KOPT-K1 (cell line): ENCODE results near the gene NIPSNAP2.

ENCODE experiments used
- H3K27ac ChIP-seq: fragments of 200-600 bp; sonication (generic); 2 replicates; pipeline ENCODE4 v1.5.1; 2016; ENCODE audit warnings: antibody characterized with exemption, mild to moderate bottlenecking, low read depth, low read length; ENCODE audit not compliant: poor library complexity, severe bottlenecking
- H3K36me3 ChIP-seq: fragments of 200-600 bp; sonication (generic); 2 replicates; pipeline ENCODE4 v1.5.1; 2017; ENCODE audit warnings: antibody characterized with exemption, mild to moderate bottlenecking, low read length, moderate library complexity; ENCODE audit not compliant: insufficient read depth
- H3K9me3 ChIP-seq: fragments of 200-600 bp; sonication (generic); 2 replicates; pipeline ENCODE4 v1.5.1; 2017; ENCODE audit warnings: antibody characterized with exemption, low read length, mild to moderate bottlenecking; ENCODE audit not compliant: insufficient read depth, poor library complexity, severe bottlenecking

NIPSNAP2 gene

DNA sequence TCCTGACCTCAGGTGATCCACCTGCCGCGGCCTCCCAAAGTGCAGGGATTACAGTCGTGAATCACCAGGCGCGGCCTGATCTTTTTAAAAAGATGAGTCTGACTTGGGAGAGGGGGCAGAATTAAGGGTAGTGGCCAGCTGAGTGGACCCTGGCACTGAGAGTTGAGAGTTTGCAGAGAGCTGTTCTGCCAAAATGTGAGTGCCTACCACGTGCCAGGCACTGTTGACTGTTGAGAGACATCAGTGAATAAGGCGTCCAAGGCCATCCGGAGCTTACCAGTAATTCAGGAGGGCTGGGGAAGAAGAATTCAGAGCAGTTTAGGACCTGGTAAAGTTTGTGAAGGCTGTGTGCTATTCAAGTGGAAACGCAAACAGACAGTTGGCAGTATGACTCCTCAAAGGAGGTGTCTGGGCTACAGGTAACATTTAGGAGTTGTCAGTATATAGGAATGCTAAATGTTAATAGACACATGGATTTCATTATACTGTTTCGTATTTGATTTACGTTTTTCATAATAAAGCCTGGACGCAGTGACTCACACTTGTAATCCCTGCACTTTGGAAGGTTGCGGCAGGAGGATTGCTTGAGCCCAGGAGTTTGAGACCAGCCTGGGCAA, 1.5 kb downstream of the NIPSNAP2 start:
- Histone ChIP-seq H3K27ac (no peak overlapping the region), H3K9me3 (no peaks in the 10 kb centered on the region), H3K36me3 (peaks cover 27% of the 10 kb centered on the region; the same call in 1 of the 2 replicates)

DNA sequence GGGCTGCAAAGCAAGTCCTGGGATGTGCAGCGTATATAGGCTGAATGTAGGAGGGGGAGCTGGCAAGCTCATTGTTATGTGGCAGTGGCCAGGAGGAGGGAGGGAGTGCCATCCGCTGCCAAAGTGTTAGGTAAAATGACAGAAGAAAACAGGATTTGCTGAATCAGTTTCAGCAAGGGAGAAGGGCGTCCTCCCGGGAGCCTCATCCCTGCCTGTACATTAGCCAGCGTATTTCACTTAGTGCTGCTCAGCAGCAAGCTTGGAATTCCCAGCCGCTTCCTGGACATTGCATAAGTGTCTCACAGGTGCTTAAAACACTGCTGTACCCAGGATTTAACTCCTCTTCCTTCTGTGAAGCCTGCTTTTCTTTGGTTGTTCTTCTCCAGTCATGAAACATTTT, 2.5 kb downstream of the NIPSNAP2 start:
- Histone ChIP-seq H3K9me3 (no peaks in the 10 kb centered on the region), H3K36me3 (peaks cover 27% of the 10 kb centered on the region; the same call in 1 of the 2 replicates), H3K27ac (no peak overlapping the region)

DNA sequence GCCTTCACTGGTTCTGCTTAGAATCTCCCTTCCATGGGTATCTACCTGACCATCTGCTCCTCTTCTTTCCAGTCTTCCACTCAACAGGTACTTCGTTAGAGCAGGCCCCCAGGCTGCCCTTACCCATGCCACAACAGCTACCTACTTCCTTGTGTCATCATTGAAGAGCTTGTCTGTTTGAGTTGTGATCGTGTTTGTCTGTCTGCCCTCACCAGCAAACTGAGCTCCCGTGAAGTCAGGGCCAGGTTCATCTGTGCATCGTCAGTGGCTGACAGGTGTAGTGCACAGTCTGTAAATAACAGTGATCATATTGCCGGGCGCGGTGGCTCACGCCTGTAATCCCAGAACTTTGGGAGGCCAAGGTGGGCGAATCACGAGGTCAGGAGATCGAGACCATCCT, 5.0 kb downstream of the NIPSNAP2 start:
- Histone ChIP-seq H3K36me3 (peaks cover 27% of the 10 kb centered on the region; the same call in 1 of the 2 replicates), H3K9me3 (no peaks in the 10 kb centered on the region), H3K27ac (no peak overlapping the region)

DNA sequence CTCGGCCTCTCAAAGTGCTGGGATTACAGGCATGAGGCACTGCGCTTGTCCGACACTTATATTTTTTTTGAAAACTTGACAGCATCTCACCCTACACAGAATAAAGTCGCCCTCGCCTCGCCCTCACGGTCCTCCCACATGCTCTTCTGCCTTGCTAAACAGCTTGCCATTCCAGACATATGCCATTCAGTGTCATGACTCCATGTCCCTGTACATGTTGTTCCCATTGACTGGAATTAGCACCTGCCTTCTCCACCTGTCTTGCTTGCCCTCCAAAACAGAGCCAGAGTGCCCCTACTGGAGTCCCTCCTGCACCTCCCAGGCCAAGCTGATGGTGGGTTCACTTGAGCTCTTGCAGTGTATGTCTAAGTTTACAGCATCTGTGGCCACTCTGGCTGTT, 6.2 kb downstream of the NIPSNAP2 start:
- Histone ChIP-seq H3K36me3 (peaks cover 27% of the 10 kb centered on the region; the same call in 1 of the 2 replicates), H3K27ac (no peak overlapping the region), H3K9me3 (no peaks in the 10 kb centered on the region)

DNA sequence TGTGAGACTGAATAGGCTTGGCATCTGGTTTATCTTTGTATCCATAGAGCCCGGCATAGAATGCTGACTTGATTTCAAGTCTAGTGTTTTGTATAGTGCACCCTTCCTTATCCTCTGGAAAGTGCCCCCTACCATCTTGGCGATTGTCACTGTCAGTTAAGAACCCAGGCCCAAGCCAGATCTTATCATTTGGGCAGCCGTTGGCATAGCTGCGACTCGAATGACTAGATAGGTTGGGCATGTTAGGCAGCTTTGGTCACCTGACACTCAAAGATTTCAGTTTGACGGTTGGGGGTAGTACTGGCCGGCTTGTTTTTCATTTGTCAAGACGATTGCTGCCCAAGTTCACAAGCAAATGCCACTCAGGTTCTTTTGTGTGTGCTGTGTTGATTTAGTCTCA, 6.6 kb downstream of the NIPSNAP2 start:
- Histone ChIP-seq H3K27ac (no peak overlapping the region), H3K9me3 (no peaks in the 10 kb centered on the region), H3K36me3 (peaks cover 27% of the 10 kb centered on the region; the same call in 1 of the 2 replicates)

DNA sequence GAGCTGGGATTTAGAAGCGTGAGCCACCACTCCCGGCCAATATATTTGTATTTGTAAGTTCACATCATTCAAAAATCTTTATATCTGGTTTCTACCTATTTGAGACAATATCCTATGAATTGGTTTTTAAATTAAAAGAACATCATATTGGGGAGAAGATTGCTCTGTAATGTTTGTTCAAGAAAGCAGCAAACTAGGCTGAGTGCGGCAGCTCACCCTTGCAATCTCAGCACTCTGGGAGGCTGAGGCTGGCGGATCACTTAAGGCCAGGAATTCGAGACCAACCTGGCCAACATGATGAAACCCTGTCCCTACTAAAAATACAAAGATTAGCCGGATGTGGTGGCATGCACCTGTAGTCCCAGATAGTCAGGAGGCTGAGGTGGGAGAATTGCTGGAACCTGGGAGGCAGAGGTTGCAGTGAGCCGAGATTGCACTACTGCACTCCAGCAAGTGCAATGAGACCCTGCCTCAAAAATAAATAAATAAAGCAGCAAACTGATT, 9.4 kb downstream of the NIPSNAP2 start:
- Histone ChIP-seq H3K9me3 (no peaks in the 10 kb centered on the region), H3K27ac (no peak overlapping the region), H3K36me3 (peaks cover 32% of the 10 kb centered on the region)

DNA sequence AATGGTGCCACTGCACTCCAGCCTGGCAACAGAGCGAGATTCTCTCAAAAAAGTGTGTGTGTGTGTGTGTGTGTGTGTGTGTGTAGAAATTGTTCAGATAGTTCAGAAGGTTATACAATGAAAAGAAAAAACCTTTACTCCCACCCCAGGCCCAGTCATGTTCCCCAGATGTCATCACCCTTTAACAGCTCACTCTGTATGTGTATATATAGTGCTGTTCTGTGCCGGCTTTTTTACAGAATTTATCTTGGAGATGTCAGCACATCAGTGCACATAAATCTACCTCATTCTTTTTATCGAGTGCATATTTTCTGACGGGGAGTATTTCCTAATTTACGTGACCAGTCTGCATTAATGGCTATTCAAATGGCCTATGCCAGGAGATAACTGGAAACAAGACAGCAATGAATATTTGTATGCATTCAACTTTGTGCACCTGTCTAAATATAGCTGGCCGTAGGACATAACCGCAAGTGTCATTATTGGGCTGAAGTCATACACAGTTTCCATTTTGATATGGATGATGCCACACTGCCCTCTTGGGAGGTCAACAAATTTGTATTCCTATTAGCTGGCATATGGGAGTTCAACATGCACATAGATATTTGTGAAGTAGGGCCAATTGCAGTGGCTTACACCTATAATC, 11.7 kb downstream of the NIPSNAP2 start:
- Histone ChIP-seq H3K36me3 (peaks cover 37% of the 10 kb centered on the region), H3K9me3 (no peaks in the 10 kb centered on the region), H3K27ac (no peak overlapping the region)

DNA sequence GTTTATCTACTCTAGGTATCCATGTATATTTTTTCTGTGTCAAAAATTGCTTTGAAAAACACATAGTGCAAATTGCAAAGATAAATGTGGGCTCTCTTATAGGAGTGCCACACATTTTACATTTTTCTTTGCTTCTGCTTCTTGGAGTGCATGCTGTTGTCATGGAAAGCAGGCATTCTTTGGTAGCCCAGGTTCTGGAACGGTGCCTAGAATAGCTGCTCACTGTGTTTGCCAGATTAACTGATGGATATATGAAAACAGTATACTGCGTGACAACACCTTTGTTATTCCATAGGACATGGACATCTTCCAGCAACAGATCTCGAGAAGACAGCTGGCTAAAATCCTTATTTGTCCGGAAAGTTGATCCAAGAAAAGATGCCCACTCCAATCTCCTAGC, 13.4 kb downstream of the NIPSNAP2 start:
- Histone ChIP-seq H3K27ac (no peak overlapping the region), H3K36me3 (peaks cover 55% of the 10 kb centered on the region), H3K9me3 (no peaks in the 10 kb centered on the region)

DNA sequence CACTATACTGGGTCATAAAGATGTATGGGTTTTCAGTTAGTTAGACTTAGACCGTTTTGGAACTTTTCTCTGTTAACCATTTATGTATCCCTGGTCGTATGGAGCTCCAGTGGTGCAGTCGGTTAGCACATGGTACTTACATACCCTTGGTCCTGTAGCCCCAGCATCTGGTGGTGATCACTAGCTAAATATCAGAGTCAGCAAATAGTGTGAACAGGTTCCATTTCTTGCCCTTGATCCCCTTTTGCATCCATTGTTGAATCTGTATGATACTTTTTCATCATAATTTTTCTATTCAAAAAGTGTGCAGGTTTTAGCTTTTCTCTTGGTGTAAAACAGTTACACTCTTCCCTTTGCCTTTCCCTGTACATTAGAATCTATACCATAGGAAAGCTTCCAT, 15.9 kb downstream of the NIPSNAP2 start:
- no peaks in the 10 kb centered on the region for H3K9me3 ChIP-seq
- no peak overlapping the region for H3K27ac ChIP-seq
- H3K36me3 ChIP-seq: peaks cover 79% of the 10 kb centered on the region

DNA sequence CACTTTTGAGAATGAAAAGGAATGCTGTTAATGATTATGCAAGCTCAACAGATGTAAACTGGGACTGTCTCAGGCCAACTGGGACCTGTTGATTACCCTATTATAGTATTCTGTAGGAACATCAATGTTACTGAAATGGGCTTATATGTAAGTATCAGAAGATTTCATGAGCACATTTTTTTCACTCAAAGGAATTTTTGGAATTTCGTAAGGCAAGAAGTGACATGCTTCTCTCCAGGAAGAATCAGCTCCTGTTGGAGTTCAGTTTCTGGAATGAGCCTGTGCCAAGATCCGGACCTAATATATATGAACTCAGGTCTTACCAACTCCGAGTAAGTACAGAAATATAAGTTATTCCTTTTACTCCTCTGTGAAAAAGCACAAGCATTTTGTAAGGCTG, 19.2 kb downstream of the NIPSNAP2 start:
- Histone ChIP-seq H3K9me3 (no peaks in the 10 kb centered on the region), H3K36me3 (peaks cover 98% of the 10 kb centered on the region), H3K27ac (no peak overlapping the region)

DNA sequence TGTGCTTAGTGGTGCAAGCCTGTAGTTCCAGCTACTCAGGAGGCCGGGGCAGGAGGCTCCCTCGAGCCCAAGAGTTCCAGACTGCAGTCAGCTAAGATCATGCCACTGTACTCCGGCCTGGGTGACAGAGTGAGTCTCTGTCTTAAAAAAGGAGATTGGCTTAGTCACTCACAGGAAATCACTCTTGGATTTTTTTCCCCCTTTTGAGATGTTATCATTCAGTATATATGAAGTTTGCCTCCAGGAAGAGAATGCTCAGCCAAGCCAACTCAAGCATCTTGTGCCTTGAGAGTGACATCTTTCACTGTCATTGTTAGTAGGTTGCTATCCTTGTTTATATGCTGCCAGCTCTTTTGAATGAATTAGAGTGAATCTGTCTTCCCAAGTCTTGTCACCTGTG, 28.0 kb downstream of the NIPSNAP2 start:
- peaks cover 90% of the 10 kb centered on the region for H3K36me3 ChIP-seq
- H3K9me3 ChIP-seq: no peaks in the 10 kb centered on the region
- no peak overlapping the region for H3K27ac ChIP-seq

DNA sequence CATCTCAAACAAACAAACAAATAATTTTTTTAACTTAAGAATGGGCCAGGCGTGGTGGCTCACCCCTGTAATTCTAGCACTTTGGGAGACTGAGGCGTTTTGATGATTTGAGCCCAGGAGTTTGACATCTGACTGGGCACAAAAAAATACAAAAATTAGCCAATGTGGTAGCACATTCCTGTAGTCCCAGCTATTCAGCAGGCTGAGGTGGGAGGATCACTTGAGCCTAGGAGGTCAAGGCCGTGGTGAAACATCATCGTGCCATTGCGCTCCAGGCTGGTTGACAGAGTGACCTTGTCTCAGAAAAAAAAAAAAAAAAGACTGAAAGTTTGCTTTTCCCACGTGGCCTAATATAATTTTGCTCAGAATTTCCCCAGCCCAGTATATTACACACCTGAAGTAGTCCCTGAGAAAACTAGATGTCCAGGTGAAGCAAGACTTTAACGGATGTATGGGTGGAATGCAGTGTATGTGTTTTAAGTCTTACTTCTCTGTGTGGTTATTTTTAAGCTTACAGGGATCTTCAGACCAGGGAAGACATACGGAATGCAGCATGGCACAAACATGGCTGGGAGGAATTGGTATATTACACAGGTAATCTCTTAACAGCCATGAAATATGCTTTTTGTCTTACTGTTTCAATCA, 32.6 kb downstream of the NIPSNAP2 start:
- H3K36me3 ChIP-seq: peaks cover 77% of the 10 kb centered on the region
- no peak overlapping the region for H3K27ac ChIP-seq
- H3K9me3 ChIP-seq: no peaks in the 10 kb centered on the region

DNA sequence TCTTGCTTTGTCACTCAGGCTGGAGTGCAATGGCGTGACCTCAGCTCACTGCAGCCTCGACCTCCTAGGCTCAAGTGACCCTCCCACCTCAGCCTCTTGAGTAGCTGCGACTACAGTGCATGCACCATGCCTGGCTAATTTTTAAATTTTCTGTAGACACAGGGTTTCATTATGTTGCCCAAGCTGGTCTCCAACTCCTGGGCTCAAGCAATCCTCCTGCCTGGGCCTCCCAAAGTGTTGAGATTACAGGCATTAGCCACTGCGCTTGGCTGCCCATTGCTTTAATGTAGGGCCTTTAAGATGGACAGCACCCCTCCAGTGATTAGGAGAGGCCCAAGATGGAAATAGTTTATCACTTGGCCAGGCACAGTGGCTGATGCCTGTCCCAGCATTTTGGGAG, 39.4 kb downstream of the NIPSNAP2 start:
- no peaks in the 10 kb centered on the region for H3K9me3 ChIP-seq
- no peak overlapping the region for H3K27ac ChIP-seq
- H3K36me3 ChIP-seq: peaks cover 16% of the 10 kb centered on the region

DNA sequence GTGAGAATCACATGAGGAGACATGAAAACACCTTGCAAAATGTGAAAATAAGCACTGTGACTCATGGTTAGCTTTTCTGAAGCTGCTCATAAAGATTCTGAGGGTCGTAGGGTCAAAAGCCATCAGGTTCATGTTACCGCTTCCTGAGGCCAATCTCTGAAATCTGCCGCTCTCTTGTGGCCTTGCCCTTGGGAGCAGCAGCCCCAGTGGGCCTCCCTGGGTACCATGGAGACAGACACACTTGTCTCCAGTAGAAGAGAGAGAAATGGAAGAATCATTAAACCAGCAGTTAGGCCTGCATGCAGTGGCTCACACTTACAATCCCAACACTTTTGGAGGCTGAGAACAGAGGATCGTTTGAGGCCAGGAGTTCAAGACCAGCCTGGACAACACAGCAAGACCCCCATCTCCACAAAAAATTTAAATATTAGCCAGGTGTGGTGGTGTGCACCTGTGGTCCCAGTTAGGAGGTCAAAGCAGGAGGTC, 42.8 kb downstream of the NIPSNAP2 start:
- Histone ChIP-seq H3K27ac (no peak overlapping the region), H3K36me3 (peaks cover 11% of the 10 kb centered on the region), H3K9me3 (no peaks in the 10 kb centered on the region)

DNA sequence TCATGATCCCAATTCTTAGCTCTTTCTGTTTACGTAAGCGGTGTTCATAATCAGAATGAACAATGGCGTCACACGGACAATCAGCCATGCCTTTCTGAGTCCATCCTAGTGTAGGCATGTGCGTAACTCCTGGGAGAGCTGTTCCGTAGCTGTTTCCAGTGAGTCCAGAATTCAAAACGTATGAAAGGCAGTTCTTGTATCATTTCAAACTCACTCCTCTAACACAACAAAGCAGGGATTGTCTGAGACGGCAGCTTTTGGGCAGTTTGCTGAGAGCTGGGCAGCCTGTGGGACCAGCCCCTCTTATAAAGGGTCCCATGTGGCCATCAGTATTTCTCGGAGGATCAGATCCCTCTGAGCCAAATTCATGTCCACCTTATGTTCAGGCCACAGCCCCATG, 43.5 kb downstream of the NIPSNAP2 start:
- Histone ChIP-seq H3K27ac (no peak overlapping the region), H3K36me3 (peaks cover 18% of the 10 kb centered on the region), H3K9me3 (no peaks in the 10 kb centered on the region)
